Panc1 (cell line): ENCODE data around the gene API5.

Experiments used
- CTCF ChIP-seq: fragments of 450-650 bp; IDR thresholded peaks from 2 replicates; pipeline ENCODE4 v1.5.1; 2017; ENCODE audit warnings: mild to moderate bottlenecking
- POLR2AphosphoS5 ChIP-seq: IDR thresholded peaks from 2 replicates; pipeline ENCODE4 v1.6.1; 2012; ENCODE audit warnings: mild to moderate bottlenecking, low read depth, low read length, moderate library complexity
- REST ChIP-seq, 2 experiments: IDR thresholded peaks; 2 replicates each; pipeline ENCODE4 v1.6.1; 2011 to 2012; ENCODE audit warnings: low read depth in 2 of 2, control low read depth in 1 of 2, low read length in 1 of 2, mild to moderate bottlenecking in 1 of 2, moderate library complexity in 1 of 2; ENCODE audit not compliant: insufficient read depth in 1 of 2
- SIN3A ChIP-seq: IDR thresholded peaks from 2 replicates; pipeline ENCODE4 v1.6.1; 2012; ENCODE audit warnings: low read depth, mild to moderate bottlenecking, low read length, moderate library complexity, borderline replicate concordance; ENCODE audit not compliant: insufficient read depth

GRCh38 chr11:43316451-43316850, 4.7 kb downstream of the API5 start:
- TF ChIP-seq CTCF (no peak), POLR2AphosphoS5 (no peak), REST (IDR thresholded peaks at IDR 0.05; ENCODE audit: insufficient read depth in 1 of 2, low read depth in 2 of 2, low read length in 1 of 2) (no peak), SIN3A (no peak)
